Measurements from ENCODE around the gene CLTB. TPM values are rescaled to one million over a fixed set of nuclear protein-coding genes. Genes with fewer than 3 reads are reported as not detected.

The CLTB gene
- total and polyA plus RNA-seq, 2 of the 13 experiments (the other 11 are each of a cell fraction or from before 2014, with no cell fraction given): 23.3 to 33.8 TPM

DNA sequence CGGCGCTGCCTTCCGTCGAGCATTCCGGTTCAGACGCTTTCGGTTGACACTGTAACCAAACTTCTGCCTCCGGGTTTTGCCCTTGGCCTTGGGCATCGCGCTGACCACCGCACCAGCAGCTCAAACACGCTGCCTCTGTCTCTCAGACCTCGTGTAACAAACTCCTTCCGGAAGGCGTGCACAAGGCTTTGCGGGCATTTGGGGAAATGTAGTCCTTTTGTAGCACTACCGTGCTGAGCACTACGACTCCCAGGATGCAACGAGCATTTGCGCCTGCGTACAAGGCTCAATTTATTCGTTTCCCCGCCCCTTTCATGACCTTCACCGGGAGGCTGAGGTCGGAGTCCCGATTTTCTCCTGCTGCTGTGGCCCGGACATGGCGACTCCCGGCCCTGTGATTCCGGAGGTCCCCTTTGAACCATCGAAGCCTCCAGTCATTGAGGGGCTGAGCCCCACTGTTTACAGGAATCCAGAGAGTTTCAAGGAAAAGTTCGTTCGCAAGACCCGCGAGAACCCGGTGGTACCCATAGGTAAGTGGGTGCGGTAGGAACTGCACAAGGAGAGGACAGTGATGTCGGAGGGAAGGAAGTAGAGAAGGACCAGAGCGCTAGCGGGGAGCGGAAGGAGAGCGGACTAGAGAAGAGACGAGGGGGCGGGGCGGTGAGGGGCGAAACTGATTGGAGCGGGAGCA lies 27.8 kb downstream of the CLTB start, which contains the start of the genes HIGD2A and NOP16:
Gene HIGD2A (plus strand): TSS at position 308 of the 691 bp plus-strand sequence. CDS start 69 bp downstream, at position 377.
Gene NOP16 (minus strand): TSS at position 155 of the 691 bp plus-strand sequence. CDS start 59 bp downstream, at position 96.
- BruUV-seq (replicated peaks): no TSS peak
- H3K9ac ChIP-seq (ENCODE audit: insufficient read depth, low read depth, low read length): peak within 1 kb of the TSS; percentile 97
- FAIRE-seq (peak; percentile 99), DNase-seq (ENCODE audit: low spot score) (peak; percentile 98), ATAC-seq (peak; percentile 90)
- H3K27ac ChIP-seq (ENCODE audit: extremely low read length, insufficient read depth, low read length): peak within 1 kb of the TSS; percentile 99
- intact Hi-C loops (cut with micrococcal nuclease; ENCODE audit: unreplicated experiment): loop anchor here (1.0 kb wide), 1 partner anchor 16 kb away; no protein-coding TSS in a partner anchor
- ChIA-PET CTCF (ENCODE audit: low intra/inter-chr PET ratio, low total read pairs) (no interaction called here), POLR2A (interaction anchor here (0.7 to 2.3 kb wide), 11 partner anchors 12 to 160 kb away, joined by 3 to 31 read pairs (median 4); partner anchors contain the start of genes CDHR2, KIAA1191 and RNF44)
- no peaks in the 10 kb centered on the region for H3K9me3 ChIP-seq (ENCODE audit: low read length)
- peaks cover 6 to 33% of the 10 kb centered on the region in 2 experiments for H3K36me3 ChIP-seq (replicated peaks in 1 of 2; ENCODE audit: control insufficient read depth in 1 of 2, insufficient read depth in 2 of 2, low read length in 2 of 2)
- H4K20me1 ChIP-seq (ENCODE audit: insufficient read depth, low read length): peaks cover 11% of the 10 kb centered on the region; the same call in 1 of the 2 replicates
- H3K4me1 ChIP-seq (ENCODE audit: insufficient read depth, low read length): peaks cover 31% of the 10 kb centered on the region
- H3K4me3 ChIP-seq (replicated peaks in 1 of 3; ENCODE audit: insufficient read depth in 1 of 3, low read depth in 2 of 3, low read length in 3 of 3): peak within 1 kb of the TSS; percentile 71 to 93 (median 92)
- peak within 1 kb of the TSS; percentile 85 for H2AFZ ChIP-seq (ENCODE audit: low read length)
- 0% methylated on average over 30 of the region's 47 CpGs for WGBS (ENCODE audit: low lambda C conversion rate)
- in situ Hi-C loops (cut with HindIII; ENCODE audit: extremely low pct_ligation_motif_present, low pct_unique_long_range_greater_than_20kb): no loop called here
- H3K79me2 ChIP-seq (ENCODE audit: insufficient read depth, low read length): peaks cover 42% of the 10 kb centered on the region
- H3K27me3 ChIP-seq (ENCODE audit: control insufficient read depth in 1 of 2, insufficient read depth in 2 of 2, low read length in 2 of 2): no peaks in the 10 kb centered on the region; a peak in 1 of 5 replicates
- H3K4me2 ChIP-seq (ENCODE audit: low read depth, low read length): peak within 1 kb of the TSS; percentile 89
- TF ChIP-seq, protein P1, sequence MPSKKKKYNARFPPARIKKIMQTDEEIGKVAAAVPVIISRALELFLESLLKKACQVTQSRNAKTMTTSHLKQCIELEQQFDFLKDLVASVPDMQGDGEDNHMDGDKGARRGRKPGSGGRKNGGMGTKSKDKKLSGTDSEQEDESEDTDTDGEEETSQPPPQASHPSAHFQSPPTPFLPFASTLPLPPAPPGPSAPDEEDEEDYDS (CRISPR knock-in tag; IDR thresholded peaks at IDR 0.05): peak; percentile 94
- TF ChIP-seq, protein P2, sequence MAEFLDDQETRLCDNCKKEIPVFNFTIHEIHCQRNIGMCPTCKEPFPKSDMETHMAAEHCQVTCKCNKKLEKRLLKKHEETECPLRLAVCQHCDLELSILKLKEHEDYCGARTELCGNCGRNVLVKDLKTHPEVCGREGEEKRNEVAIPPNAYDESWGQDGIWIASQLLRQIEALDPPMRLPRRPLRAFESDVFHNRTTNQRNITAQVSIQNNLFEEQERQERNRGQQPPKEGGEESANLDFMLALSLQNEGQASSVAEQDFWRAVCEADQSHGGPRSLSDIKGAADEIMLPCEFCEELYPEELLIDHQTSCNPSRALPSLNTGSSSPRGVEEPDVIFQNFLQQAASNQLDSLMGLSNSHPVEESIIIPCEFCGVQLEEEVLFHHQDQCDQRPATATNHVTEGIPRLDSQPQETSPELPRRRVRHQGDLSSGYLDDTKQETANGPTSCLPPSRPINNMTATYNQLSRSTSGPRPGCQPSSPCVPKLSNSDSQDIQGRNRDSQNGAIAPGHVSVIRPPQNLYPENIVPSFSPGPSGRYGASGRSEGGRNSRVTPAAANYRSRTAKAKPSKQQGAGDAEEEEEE (CRISPR knock-in tag; IDR thresholded peaks at IDR 0.05; ENCODE audit: borderline replicate concordance): no peak; the same call in 1 of the 2 replicates
- no peak for TF ChIP-seq IRX3 (CRISPR knock-in tag; IDR thresholded peaks at IDR 0.05; ENCODE audit: borderline replicate concordance, low read depth)
- peak; percentile 36; the same call in 1 of the 2 replicates for TF ChIP-seq AKAP8 (CRISPR knock-in tag; IDR thresholded peaks at IDR 0.05)
- TF ChIP-seq ZNF3 (CRISPR knock-in tag; IDR thresholded peaks at IDR 0.05): no peak
- 0 out of 2 replicates have a peak, but pooled peaks have one; percentile 83 for TF ChIP-seq ZHX1 (CRISPR knock-in tag; IDR thresholded peaks at IDR 0.05; ENCODE audit: low read depth)
- TF ChIP-seq LRRFIP1 (CRISPR knock-in tag; conservative IDR thresholded peaks at IDR 0.05): no peak
- peak; percentile 69; the same call in 1 of the 2 replicates for TF ChIP-seq REPIN1 (CRISPR knock-in tag; IDR thresholded peaks at IDR 0.05; ENCODE audit: borderline replicate concordance, low read depth)
- TF ChIP-seq CEBPB (IDR thresholded peaks at IDR 0.05; ENCODE audit: borderline replicate concordance, low read depth, low read length): no peak
- TF ChIP-seq ZNF44 (CRISPR knock-in tag; IDR thresholded peaks at IDR 0.05): peak; percentile 70
- peak; percentile 92 for TF ChIP-seq ZNF143 (CRISPR knock-in tag; IDR thresholded peaks at IDR 0.05)
- TF ChIP-seq MAFG (CRISPR knock-in tag; IDR thresholded peaks at IDR 0.05): no peak
- peak; percentile 60; the same call in 1 of the 2 replicates for TF ChIP-seq ZNF850 (CRISPR knock-in tag; conservative IDR thresholded peaks at IDR 0.05)
- TF ChIP-seq ELF1 (CRISPR knock-in tag; IDR thresholded peaks at IDR 0.05): peak; percentile 85
- TF ChIP-seq ZNF570 (CRISPR knock-in tag; IDR thresholded peaks at IDR 0.05; ENCODE audit: borderline replicate concordance): no peak

Data from HepG2 (cell line).